GM15510 (cell line): ENCODE measurements around the gene AGRP.

Source experiments
- POLR2A ChIP-seq: IDR thresholded peaks from 3 replicates; pipeline ENCODE4 v1.6.1; 2011; ENCODE audit warnings: borderline replicate concordance; ENCODE audit not compliant: insufficient read length; ENCODE audit errors: extremely low read depth

The AGRP gene

GRCh38 chr16:67480833-67481560 is 2.4 kb downstream of the AGRP start, which contains the start of gene ATP6V0D1:
Gene ATP6V0D1, minus strand, starts transcription at chr16:67481157. Its CDS starts 71 bp downstream, at chr16:67481086.
- TF ChIP-seq POLR2A, result peak; percentile 60

- no peak for TF ChIP-seq POLR2A
Observed at GRCh38 chr16:67477960-67478554, 5.3 kb downstream of the AGRP start.

GRCh38 chr16:67474551-67475455 is 8.5 kb downstream of the AGRP start:
- no peak for TF ChIP-seq POLR2A

- no peak for TF ChIP-seq POLR2A
Observed at GRCh38 chr16:67471758-67472384, 11.5 kb downstream of the AGRP start.

GRCh38 chr16:67470359-67470758 is 13.0 kb downstream of the AGRP start:
- TF ChIP-seq POLR2A, result no peak

- TF ChIP-seq POLR2A, result no peak
Observed at GRCh38 chr16:67468731-67469130, 14.6 kb downstream of the AGRP start.

- no peak for TF ChIP-seq POLR2A
Observed at GRCh38 chr16:67466581-67466980, 16.8 kb downstream of the AGRP start.

- TF ChIP-seq POLR2A, result no peak
Observed at GRCh38 chr16:67464565-67464964, 18.8 kb downstream of the AGRP start.

GRCh38 chr16:67463691-67464090 is 19.7 kb downstream of the AGRP start:
- no peak for TF ChIP-seq POLR2A

- no peak for TF ChIP-seq POLR2A
Observed at GRCh38 chr16:67463059-67463458, 20.3 kb downstream of the AGRP start.

- no peak for TF ChIP-seq POLR2A
Observed at GRCh38 chr16:67462279-67462655, 21.1 kb downstream of the AGRP start.

- TF ChIP-seq POLR2A, result no peak
Observed at GRCh38 chr16:67461600-67462278, 21.6 kb downstream of the AGRP start.

- no peak for TF ChIP-seq POLR2A
Observed at GRCh38 chr16:67460961-67461360, 22.4 kb downstream of the AGRP start.

GRCh38 chr16:67460168-67460567 is 23.2 kb downstream of the AGRP start:
- no peak for TF ChIP-seq POLR2A

GRCh38 chr16:67459861-67460150 is 23.5 kb downstream of the AGRP start:
- no peak for TF ChIP-seq POLR2A

GRCh38 chr16:67459066-67459860 is 24.1 kb downstream of the AGRP start:
- TF ChIP-seq POLR2A, result no peak
